ENCODE measurements around the gene REPS1. TPM values are rescaled to one million over a fixed set of nuclear protein-coding genes. Genes with fewer than 3 reads are reported as not detected.

Gene REPS1
- polyA plus RNA-seq, 3 donors: 11.9 to 36.6 (median 14.0) TPM

- no peak for TF ChIP-seq CTCF (IDR thresholded peaks at IDR 0.05)
- DNase-seq: no peak
- H3K9me3 ChIP-seq (replicated peaks in 1 of 2; ENCODE audit: control insufficient read depth in 1 of 2, insufficient read depth in 1 of 2, low read length in 2 of 2): no peaks in the 10 kb centered on the region
- Mint-ChIP-seq H3K27me3 (ENCODE audit: low read depth in 3 of 3) (no peaks in the 10 kb centered on the region), H3K9me3 (no peaks in the 10 kb centered on the region), H3K27ac (peak overlapping the region; percentile 25 to 93 (median 91)), H3K4me1 (peaks cover 54% of the 10 kb centered on the region), H3K4me3 (no peak overlapping the region), H3K36me3 (no peaks in the 10 kb centered on the region)
- H3K4me1 ChIP-seq (ENCODE audit: control insufficient read depth in 1 of 2, insufficient read depth in 2 of 2, low read length in 2 of 2): peaks cover 25 to 32% of the 10 kb centered on the region in 2 donors
- H3K27me3 ChIP-seq (ENCODE audit: control insufficient read depth in 2 of 2, insufficient read depth in 2 of 2, low read length in 2 of 2): no peaks in the 10 kb centered on the region
- no peak overlapping the region for H2AFZ ChIP-seq (ENCODE audit: insufficient read depth, low read depth, low read length, poor library complexity, severe bottlenecking)
- no peak overlapping the region for H3K4me3 ChIP-seq (replicated peaks in 1 of 3; ENCODE audit: low read depth in 2 of 3, low read length in 3 of 3)
- peaks cover 93% of the 10 kb centered on the region for H3K79me2 ChIP-seq (ENCODE audit: insufficient read depth, low read length)
- H3K27ac ChIP-seq (ENCODE audit: low read depth in 1 of 2, low read length in 2 of 2): peak overlapping the region in 1 of 2 donors; percentile 90
- H3K9ac ChIP-seq (ENCODE audit: insufficient read depth, low read length, poor library complexity, severe bottlenecking): no peak overlapping the region
- peaks cover 58% of the 10 kb centered on the region for H4K20me1 ChIP-seq (ENCODE audit: insufficient read depth, low read length)
- intact Hi-C loops (cut with micrococcal nuclease): no loop called here
- H3K4me2 ChIP-seq (replicated peaks; ENCODE audit: extremely low read depth, low read length, poor library complexity, severe bottlenecking): no peak overlapping the region
- H3K36me3 ChIP-seq (replicated peaks in 1 of 2; ENCODE audit: control insufficient read depth in 1 of 2, insufficient read depth in 2 of 2, low read length in 2 of 2): no peaks in the 10 kb centered on the region
- WGBS (ENCODE audit: insufficient coverage): no CpG with 5 or more reads among the region's 3 CpGs
Measured at GRCh38 chr6:138972226-138972665, 15.8 kb downstream of the REPS1 start.

- H3K4me3 ChIP-seq (replicated peaks in 1 of 3; ENCODE audit: low read depth in 2 of 3, low read length in 3 of 3): peak overlapping the region in 1 of 3 experiments; percentile 24
- H3K27me3 Mint-ChIP-seq (ENCODE audit: low read depth in 3 of 3): no peaks in the 10 kb centered on the region
- H3K27ac ChIP-seq (ENCODE audit: low read depth in 1 of 2, low read length in 2 of 2): peak overlapping the region; percentile 31 to 90
- H3K9me3 Mint-ChIP-seq: no peaks in the 10 kb centered on the region
- no peak for TF ChIP-seq CTCF (IDR thresholded peaks at IDR 0.05)
- no CpG with 5 or more reads among the region's 3 CpGs for WGBS (ENCODE audit: insufficient coverage)
- H3K4me2 ChIP-seq (replicated peaks; ENCODE audit: extremely low read depth, low read length, poor library complexity, severe bottlenecking): peak overlapping the region; percentile 38
- no peak overlapping the region for H2AFZ ChIP-seq (ENCODE audit: insufficient read depth, low read depth, low read length, poor library complexity, severe bottlenecking)
- no peaks in the 10 kb centered on the region for H3K36me3 ChIP-seq (replicated peaks in 1 of 2; ENCODE audit: control insufficient read depth in 1 of 2, insufficient read depth in 2 of 2, low read length in 2 of 2)
- no peaks in the 10 kb centered on the region for H3K9me3 ChIP-seq (replicated peaks in 1 of 2; ENCODE audit: control insufficient read depth in 1 of 2, insufficient read depth in 1 of 2, low read length in 2 of 2)
- peaks cover 59% of the 10 kb centered on the region for H4K20me1 ChIP-seq (ENCODE audit: insufficient read depth, low read length)
- intact Hi-C loops (cut with micrococcal nuclease): no loop called here
- DNase-seq: no peak
- H3K4me1 ChIP-seq (ENCODE audit: control insufficient read depth in 1 of 2, insufficient read depth in 2 of 2, low read length in 2 of 2): peaks cover 25 to 32% of the 10 kb centered on the region in 2 donors
- H3K4me3 Mint-ChIP-seq: peak overlapping the region in 1 of 2 donors; percentile 33
- no peak overlapping the region for H3K9ac ChIP-seq (ENCODE audit: insufficient read depth, low read length, poor library complexity, severe bottlenecking)
- H3K27ac Mint-ChIP-seq: peak overlapping the region; percentile 86 to 94 (median 91)
- H3K4me1 Mint-ChIP-seq: peaks cover 54% of the 10 kb centered on the region
- H3K36me3 Mint-ChIP-seq: no peaks in the 10 kb centered on the region
- H3K27me3 ChIP-seq (ENCODE audit: control insufficient read depth in 2 of 2, insufficient read depth in 2 of 2, low read length in 2 of 2): no peaks in the 10 kb centered on the region
- H3K79me2 ChIP-seq (ENCODE audit: insufficient read depth, low read length): peaks cover 93% of the 10 kb centered on the region
Measured at GRCh38 chr6:138971601-138972000, 16.5 kb downstream of the REPS1 start.
